Activated T-helper 1 cell treated with anti-CD3 and anti-CD28 coated beads, Interleukin-12 subunit alpha, Interleukin-12 subunit beta, Interleukin-2, Interleukin-4 antibody, amounts not matched to agents 30 ng/mL and 10 ng/mL and 1 ng/mL, durations not matched to agents 14 hours and 24 hours and 36 hours (primary cell): Measurements from ENCODE around the gene UMAD1. TPM values are rescaled to one million over a fixed set of nuclear protein-coding genes. Genes with fewer than 3 reads are reported as not detected.
"Not testable (repeated sequence)": the region's sequence is repeated elsewhere in the genome, so short reads cannot be mapped to it uniquely, and the experiment has no call there.

Source experiments
- DNase-seq: peaks from one replicate; pipeline ENCODE4 v3.0.0; 2021; ENCODE audit warnings: low spot score
- H3K27ac Mint-ChIP-seq: one replicate; pipeline ENCODE4 v1.8.0; 2021; ENCODE audit warnings: mild to moderate bottlenecking, mixed read lengths
- H3K27me3 Mint-ChIP-seq: one replicate; pipeline ENCODE4 v1.8.0; 2022; ENCODE audit warnings: mild to moderate bottlenecking, moderate library complexity, mixed read lengths; ENCODE audit not compliant: insufficient read depth
- H3K36me3 Mint-ChIP-seq: one replicate; pipeline ENCODE4 v1.8.0; 2021; ENCODE audit warnings: low read depth, mixed read lengths
- H3K4me1 Mint-ChIP-seq: one replicate; pipeline ENCODE4 v1.8.0; 2021; ENCODE audit warnings: low read depth, mixed read lengths
- H3K4me3 Mint-ChIP-seq: one replicate; pipeline ENCODE4 v1.8.0; 2021; ENCODE audit warnings: mild to moderate bottlenecking, moderate library complexity, mixed read lengths
- H3K9me3 Mint-ChIP-seq: one replicate; pipeline ENCODE4 v1.8.0; 2021; ENCODE audit warnings: mixed read lengths
- intact Hi-C: fragments of 100-400 bp; cut with micrococcal nuclease; formaldehyde crosslinking; loops from one replicate; pipeline ENCODE4 v1.15.1; 2024
- total RNA-seq: library from RNA; stranded (reverse); gene quantifications from 2 replicates; pipeline ENCODE4 v1.2.3, GENCODE V29; 2022

The UMAD1 gene
- total RNA-seq, 1 donor from 2014 or later: 14.2 TPM

- Mint-ChIP-seq H3K4me3 (no peak overlapping the region), H3K27ac (no peak overlapping the region), H3K9me3 (peaks cover 9% of the 10 kb centered on the region), H3K27me3 (peaks cover 2% of the 10 kb centered on the region), H3K36me3 (peaks cover 9% of the 10 kb centered on the region), H3K4me1 (peaks cover 25% of the 10 kb centered on the region)
- DNase-seq: no peak
- intact Hi-C loops: no loop called here
These were observed 171.6 kb downstream of the UMAD1 start for GRCh38 chr7:7812112-7812511.

- Mint-ChIP-seq H3K27ac (no peak overlapping the region), H3K9me3 (peaks cover 13% of the 10 kb centered on the region), H3K27me3 (peaks cover 2% of the 10 kb centered on the region), H3K36me3 (peaks cover 10% of the 10 kb centered on the region), H3K4me3 (no peak overlapping the region), H3K4me1 (peaks cover 41% of the 10 kb centered on the region)
- no peak for DNase-seq
- intact Hi-C loops: no loop called here
These were observed 174.8 kb downstream of the UMAD1 start for GRCh38 chr7:7815395-7815794.

GRCh38 chr7:7816084-7816483 is 175.5 kb downstream of the UMAD1 start:
- Mint-ChIP-seq H3K9me3 (peaks cover 13% of the 10 kb centered on the region), H3K27me3 (peaks cover 2% of the 10 kb centered on the region), H3K36me3 (peaks cover 10% of the 10 kb centered on the region), H3K4me3 (peak overlapping the region; percentile 56), H3K27ac (peak overlapping the region; percentile 27), H3K4me1 (peaks cover 41% of the 10 kb centered on the region)
- peak; percentile 7 for DNase-seq
- intact Hi-C loops: loop anchor here (1.0 to 2.0 kb wide), 2 partner anchors 44 to 105 kb away; no protein-coding TSS in a partner anchor

GRCh38 chr7:7816816-7817536 is 176.4 kb downstream of the UMAD1 start:
- H3K9me3 Mint-ChIP-seq: peaks cover 13% of the 10 kb centered on the region
- no peak for DNase-seq
- intact Hi-C loops: loop anchor here (1.0 to 2.0 kb wide), 3 partner anchors 13 to 104 kb away; no protein-coding TSS in a partner anchor
- H3K27me3 Mint-ChIP-seq: no peaks in the 10 kb centered on the region
- H3K36me3 Mint-ChIP-seq: peaks cover 10% of the 10 kb centered on the region
- peaks cover 41% of the 10 kb centered on the region for H3K4me1 Mint-ChIP-seq
- H3K4me3 Mint-ChIP-seq: peak overlapping the region; percentile 1
- H3K27ac Mint-ChIP-seq: no peak overlapping the region

GRCh38 chr7:7817748-7818147 is 177.2 kb downstream of the UMAD1 start:
- H3K36me3 Mint-ChIP-seq: peaks cover 10% of the 10 kb centered on the region
- no peaks in the 10 kb centered on the region for H3K27me3 Mint-ChIP-seq
- H3K4me3 Mint-ChIP-seq: no peak overlapping the region
- H3K9me3 Mint-ChIP-seq: peaks cover 13% of the 10 kb centered on the region
- intact Hi-C loops: loop anchor here (1.0 to 2.0 kb wide), 2 partner anchors 13 to 103 kb away; no protein-coding TSS in a partner anchor
- no peak overlapping the region for H3K27ac Mint-ChIP-seq
- DNase-seq: no peak
- H3K4me1 Mint-ChIP-seq: peaks cover 41% of the 10 kb centered on the region

- peaks cover 10% of the 10 kb centered on the region for H3K36me3 Mint-ChIP-seq
These were observed 177.6 kb downstream of the UMAD1 start for GRCh38 chr7:7818179-7818578.

GRCh38 chr7:7819442-7820247 is 179.1 kb downstream of the UMAD1 start:
- peaks cover 41% of the 10 kb centered on the region for H3K4me1 Mint-ChIP-seq
- no peaks in the 10 kb centered on the region for H3K27me3 Mint-ChIP-seq
- H3K4me3 Mint-ChIP-seq: no peak overlapping the region
- DNase-seq: no peak
- H3K27ac Mint-ChIP-seq: no peak overlapping the region
- intact Hi-C loops: no loop called here
- peaks cover 9% of the 10 kb centered on the region for H3K36me3 Mint-ChIP-seq
- peaks cover 11% of the 10 kb centered on the region for H3K9me3 Mint-ChIP-seq

More at GRCh38 chr7:7818179-7818578, 177.6 kb downstream of the UMAD1 start:
- Mint-ChIP-seq H3K9me3 (peaks cover 13% of the 10 kb centered on the region), H3K4me1 (peaks cover 41% of the 10 kb centered on the region)
- H3K4me3 Mint-ChIP-seq, H3K27ac Mint-ChIP-seq, intact Hi-C loops, H3K27me3 Mint-ChIP-seq, DNase-seq: not testable (repeated sequence)

GRCh38 chr7:7820409-7820808 is 179.9 kb downstream of the UMAD1 start:
- H3K36me3 Mint-ChIP-seq: peaks cover 7% of the 10 kb centered on the region
- intact Hi-C loops: no loop called here
- no peak overlapping the region for H3K27ac Mint-ChIP-seq
- H3K27me3 Mint-ChIP-seq: no peaks in the 10 kb centered on the region
- DNase-seq: no peak
- peaks cover 7% of the 10 kb centered on the region for H3K9me3 Mint-ChIP-seq
- peaks cover 33% of the 10 kb centered on the region for H3K4me1 Mint-ChIP-seq
- H3K4me3 Mint-ChIP-seq: no peak overlapping the region

GRCh38 chr7:7820939-7821338 is 180.4 kb downstream of the UMAD1 start:
- H3K9me3 Mint-ChIP-seq: peaks cover 7% of the 10 kb centered on the region
- intact Hi-C loops: no loop called here
- H3K4me3 Mint-ChIP-seq: no peak overlapping the region
- H3K36me3 Mint-ChIP-seq: peaks cover 7% of the 10 kb centered on the region
- no peak overlapping the region for H3K27ac Mint-ChIP-seq
- peaks cover 28% of the 10 kb centered on the region for H3K4me1 Mint-ChIP-seq
- no peak for DNase-seq
- H3K27me3 Mint-ChIP-seq: no peaks in the 10 kb centered on the region

GRCh38 chr7:7821517-7821916 is 181.0 kb downstream of the UMAD1 start:
- no peak for DNase-seq
- Mint-ChIP-seq H3K27me3 (no peaks in the 10 kb centered on the region), H3K4me3 (no peak overlapping the region), H3K36me3 (peaks cover 7% of the 10 kb centered on the region), H3K27ac (no peak overlapping the region), H3K4me1 (peaks cover 22% of the 10 kb centered on the region), H3K9me3 (peaks cover 7% of the 10 kb centered on the region)
- intact Hi-C loops: no loop called here

- H3K4me3 Mint-ChIP-seq, DNase-seq, H3K4me1 Mint-ChIP-seq, H3K27ac Mint-ChIP-seq, H3K27me3 Mint-ChIP-seq, H3K9me3 Mint-ChIP-seq, H3K36me3 Mint-ChIP-seq: not testable (repeated sequence)
- intact Hi-C loops: loop anchor here (5.0 kb wide), 1 partner anchor 367 kb away; no protein-coding TSS in a partner anchor
These were observed 184.7 kb downstream of the UMAD1 start for GRCh38 chr7:7825294-7825693.

- no peak for DNase-seq
- H3K27ac Mint-ChIP-seq: no peak overlapping the region
- peaks cover 9% of the 10 kb centered on the region for H3K9me3 Mint-ChIP-seq
- H3K4me1 Mint-ChIP-seq: peaks cover 7% of the 10 kb centered on the region
- peaks cover 9% of the 10 kb centered on the region for H3K36me3 Mint-ChIP-seq
- no peak overlapping the region for H3K4me3 Mint-ChIP-seq
- intact Hi-C loops: loop anchor here (1.0 to 5.0 kb wide), 5 partner anchors 12 to 363 kb away; partner anchors contain the start of gene GLCCI1
- peaks cover 1% of the 10 kb centered on the region for H3K27me3 Mint-ChIP-seq
These were observed 189.1 kb downstream of the UMAD1 start for GRCh38 chr7:7829667-7830066.
